ENCODE measurements around the gene TMEM243.
"Not testable (repeated sequence)": the region's sequence is repeated elsewhere in the genome, so short reads cannot be mapped to it uniquely, and the experiment has no call there.

Gene TMEM243, protein sequence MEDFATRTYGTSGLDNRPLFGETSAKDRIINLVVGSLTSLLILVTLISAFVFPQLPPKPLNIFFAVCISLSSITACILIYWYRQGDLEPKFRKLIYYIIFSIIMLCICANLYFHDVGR

DNA sequence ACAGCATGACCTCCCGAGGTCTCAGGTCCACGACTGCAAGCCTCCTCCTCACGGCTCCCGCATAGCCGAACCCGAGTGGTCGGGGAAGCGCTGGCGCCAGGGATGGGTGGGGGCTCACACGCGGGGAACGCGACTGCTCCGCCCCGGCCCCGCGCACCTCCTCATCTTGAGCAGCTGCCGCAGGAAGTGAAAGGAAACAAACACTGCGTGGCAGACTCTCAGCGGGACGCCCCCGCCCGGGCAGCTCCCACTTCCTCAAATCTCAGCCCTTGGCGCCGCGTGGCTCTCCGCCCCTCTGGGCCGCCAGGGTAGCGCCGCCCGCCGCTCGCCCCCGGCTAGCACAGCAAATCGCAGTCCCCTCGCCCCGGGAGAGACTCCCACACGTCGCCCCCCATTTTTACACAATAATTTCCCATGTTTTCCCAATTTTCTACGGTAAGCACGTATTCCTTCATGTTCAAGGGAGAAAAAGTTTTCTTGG is at the start of gene TMEM243:
TMEM243 (minus strand) TSS at position 188 of the 481 bp plus-strand sequence. CDS start 229 bp downstream, outside the sequence.
- peak; percentile 67 for DNase-seq (ENCODE audit: low spot score)

DNA sequence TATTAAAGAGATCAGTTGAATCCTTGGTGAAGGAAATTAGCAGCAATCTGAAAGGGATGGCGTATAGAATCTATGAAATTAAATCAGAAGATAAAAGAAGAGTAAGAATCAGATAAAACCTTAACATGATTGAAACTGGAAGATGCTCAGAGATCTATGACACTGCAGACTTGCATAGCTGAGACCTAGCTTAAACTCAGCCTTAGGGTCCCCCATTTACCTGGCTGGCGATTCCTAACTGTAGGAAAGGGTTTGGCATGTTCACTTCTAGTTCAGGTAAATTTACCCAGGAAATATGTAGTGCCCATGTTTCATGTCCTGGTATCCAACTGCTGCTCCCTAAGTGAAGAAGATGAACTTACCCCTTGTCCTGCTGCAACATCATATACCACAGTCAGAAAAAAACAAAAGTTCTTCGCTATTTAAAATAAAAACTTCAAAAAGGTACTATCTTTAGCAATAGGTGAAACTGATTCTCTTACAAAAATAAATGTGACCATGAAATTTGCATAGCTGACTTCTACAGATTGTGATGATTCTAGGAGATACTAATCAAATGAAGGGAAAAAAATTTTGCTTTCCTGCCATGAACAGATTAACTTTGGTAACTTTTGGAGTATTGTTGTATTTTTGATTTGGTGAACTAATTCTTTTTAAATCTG is 47.8 kb upstream of the TMEM243 start:
- no peak for DNase-seq (ENCODE audit: low spot score)

DNA sequence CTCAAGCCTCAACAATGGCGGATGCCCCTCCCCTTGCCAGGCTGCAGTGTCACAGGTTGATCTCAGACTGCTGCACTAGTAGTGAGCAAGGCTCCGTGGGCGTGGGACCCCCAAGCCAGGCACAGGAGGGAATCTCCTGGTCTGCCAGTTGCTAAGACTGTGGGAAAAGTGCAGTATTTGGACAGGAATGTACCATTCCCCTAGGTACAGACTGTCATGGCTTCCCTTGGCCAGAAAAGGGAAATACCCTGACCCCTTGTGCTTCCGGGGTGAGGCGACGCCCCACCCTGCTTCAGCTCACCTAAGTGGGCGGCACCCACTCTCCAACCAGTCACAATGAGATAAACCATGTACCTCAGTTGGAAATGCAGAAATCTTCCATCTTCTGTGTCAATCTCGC is 44.0 kb upstream of the TMEM243 start:
- DNase-seq (ENCODE audit: low spot score): no peak

DNA sequence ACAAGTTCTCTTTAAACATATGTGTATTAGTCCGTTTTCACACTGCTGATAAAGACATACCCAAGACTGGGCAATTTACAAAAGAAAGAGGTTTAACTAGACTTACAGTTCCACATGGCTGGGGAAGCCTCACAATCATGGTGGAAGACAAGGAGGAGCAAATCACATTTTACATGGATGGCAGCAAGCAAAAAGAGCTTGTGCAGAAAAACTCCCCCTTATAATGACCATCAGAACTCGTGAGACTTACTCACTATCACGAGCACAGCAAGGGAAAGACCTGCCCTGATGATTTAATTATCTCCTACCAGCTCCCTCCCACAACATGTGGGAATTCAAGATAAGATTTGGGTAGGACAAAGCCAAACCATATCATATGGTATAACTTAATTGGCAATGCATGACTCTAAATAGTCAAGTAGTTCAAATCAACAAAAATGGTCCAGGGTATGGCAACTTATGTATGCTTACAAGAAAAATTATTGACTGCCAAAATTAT is 34.1 kb upstream of the TMEM243 start:
- DNase-seq (ENCODE audit: low spot score): no peak

DNA sequence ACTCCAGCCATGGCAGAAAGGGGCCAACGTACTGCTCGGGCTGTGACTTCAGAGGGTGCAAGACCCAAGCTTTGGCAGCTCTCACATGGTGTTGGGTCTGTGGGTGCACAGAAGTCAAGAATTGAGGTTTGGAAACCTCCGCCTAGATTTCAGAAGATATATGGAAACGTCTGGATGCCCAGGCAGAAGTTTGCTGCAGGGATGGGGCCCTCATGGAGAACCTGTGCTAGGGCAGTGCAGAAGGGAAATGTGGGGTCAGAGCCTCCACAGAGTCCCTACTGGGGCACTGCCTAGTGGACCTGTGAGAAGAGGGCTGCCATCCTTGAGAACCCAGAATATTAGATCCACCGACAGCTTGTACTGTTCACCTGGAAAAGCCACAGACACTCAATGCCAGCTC is 26.1 kb upstream of the TMEM243 start:
- not testable (repeated sequence) for DNase-seq (ENCODE audit: low spot score)

DNA sequence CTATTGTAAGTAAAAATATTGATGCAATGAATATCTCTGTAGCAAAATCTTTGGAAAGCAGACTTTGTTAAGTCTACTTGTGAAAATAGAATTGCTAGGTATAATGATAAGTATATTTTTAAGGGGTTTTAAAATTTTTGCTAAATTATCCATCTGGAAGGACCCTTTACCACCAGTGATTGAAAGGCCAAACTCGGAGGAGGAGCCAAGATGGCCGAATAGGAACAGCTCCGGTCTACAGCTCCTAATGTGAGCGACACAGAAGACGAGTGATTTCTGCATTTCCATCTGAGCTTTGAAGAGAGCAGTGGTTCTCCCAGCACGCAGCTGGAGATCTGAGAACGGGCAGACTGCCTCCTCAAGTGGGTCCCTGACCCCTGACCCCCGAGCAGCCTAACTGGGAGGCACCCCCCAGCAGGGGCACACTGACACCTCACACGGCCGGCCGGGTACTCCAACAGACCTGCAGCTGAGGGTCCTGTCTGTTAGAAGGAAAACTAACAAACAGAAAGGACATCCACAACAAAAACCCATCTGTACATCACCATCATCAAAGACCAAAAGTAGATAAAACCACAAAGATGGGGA is 19.0 kb upstream of the TMEM243 start:
- DNase-seq (ENCODE audit: low spot score): not testable (repeated sequence)

DNA sequence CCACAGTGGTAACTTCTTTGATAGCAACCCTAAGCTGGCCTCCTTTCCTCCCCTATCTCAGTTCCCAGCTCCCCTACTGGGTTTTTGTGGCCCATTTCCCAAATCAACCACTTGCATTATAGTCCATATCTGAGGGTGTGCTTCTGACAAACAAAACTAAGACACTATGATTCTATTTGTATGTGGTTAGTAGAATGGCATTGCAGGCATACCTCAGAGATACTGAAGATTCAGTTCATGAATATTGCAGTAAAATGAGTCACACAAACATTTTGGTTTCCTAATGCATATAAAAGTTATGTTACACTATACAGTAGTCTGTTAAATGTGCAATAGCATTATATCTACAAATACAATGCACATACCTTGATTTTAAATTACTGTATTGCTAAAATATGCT is 15.4 kb upstream of the TMEM243 start:
- no peak for DNase-seq (ENCODE audit: low spot score)

DNA sequence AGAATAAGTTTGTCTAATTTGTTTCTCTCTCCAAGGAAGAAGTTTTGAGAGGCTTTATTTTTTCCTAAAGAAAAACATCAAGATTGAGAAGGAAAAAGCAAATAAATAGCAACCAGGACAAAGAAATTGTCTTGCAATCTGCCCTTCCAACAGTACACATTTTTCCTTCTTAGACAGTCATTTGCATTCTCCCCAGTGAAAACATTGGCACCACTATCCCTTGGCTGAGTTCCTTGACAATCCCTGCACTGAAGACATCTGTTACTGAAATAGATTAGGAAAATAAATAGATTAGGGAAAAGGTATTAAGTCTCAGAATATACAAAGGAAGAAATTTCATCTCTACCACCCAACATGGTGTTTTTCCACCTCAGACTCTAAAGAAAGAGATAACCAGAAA is 12.2 kb upstream of the TMEM243 start:
- no peak for DNase-seq (ENCODE audit: low spot score)

DNA sequence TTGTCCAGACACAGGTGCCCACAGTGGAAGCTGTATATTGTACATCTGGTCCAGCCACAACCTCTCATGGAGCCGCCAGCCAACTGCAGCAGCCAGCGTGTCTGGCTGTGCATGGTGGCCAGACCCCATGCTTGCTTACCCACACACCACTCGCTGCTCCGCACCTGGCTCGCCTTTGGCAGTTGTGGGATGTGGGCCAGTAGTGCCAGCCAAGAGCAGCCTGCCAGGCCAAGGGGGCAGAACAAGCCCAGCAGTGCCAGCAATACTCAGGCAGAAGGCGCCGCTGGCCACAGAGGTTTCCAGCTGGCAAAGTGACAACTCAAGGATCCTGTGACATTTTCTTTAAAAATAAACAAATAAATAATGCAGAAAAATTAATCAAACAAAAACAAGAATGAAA is 11.7 kb upstream of the TMEM243 start:
- DNase-seq (ENCODE audit: low spot score): no peak

DNA sequence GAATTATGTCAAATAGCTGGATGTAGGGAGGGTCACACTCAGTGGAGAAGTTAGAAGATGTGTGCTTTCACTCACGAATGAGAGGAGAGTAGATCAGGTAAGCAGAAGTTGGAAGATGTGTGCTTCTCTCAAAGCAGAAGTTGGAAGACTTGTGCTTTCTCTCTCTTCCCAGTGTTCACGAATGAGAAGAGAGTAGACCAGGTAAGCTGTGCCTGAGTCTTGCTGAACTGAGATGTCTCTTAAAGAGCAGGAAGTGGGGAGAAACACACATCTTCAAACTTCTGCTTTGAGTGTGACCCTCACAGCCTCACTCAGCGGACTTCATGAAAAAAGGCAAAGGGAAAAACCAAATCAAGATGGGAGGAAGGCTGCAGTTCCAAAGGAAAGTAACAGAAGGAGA is 7.0 kb upstream of the TMEM243 start:
- DNase-seq (ENCODE audit: low spot score): no peak

DNA sequence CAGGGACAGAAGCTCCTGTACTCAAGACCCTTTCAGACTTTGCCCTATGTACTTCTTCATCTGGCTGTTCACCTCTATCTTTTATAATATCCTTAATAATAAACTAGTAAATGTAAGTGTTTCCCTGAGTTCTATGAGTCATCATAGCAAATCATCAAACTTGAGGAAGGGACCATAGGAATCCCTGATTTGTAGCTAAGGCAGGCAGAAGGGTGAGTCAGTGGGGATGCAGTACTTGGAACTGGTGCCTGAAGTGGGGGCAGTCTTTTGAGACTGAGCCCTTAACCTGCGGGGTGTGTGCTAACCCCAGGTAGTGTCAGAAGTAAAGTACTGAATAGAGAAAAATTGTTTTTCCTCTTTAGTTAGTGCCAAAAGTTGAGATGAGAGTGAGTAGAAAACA is 6.2 kb upstream of the TMEM243 start:
- no peak for DNase-seq (ENCODE audit: low spot score)

DNA sequence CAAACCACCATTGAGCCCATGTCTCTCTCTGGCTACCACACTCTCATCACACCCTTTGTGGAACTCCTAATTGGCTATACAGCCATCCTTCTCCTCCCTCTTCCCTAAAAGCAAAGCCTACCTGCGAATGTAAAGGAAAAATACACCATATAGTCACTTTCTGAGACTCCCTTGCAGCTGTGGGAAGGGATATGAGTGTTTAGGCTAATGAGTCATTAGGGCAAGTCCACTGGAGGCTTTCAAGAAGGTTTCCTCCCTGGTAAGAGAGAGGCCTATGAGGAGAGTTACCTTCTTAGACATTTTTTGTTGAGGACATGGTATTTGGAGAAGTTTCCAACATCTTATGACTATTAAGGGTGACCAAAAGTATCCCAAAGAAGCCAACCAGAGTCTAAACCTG is 4.1 kb upstream of the TMEM243 start:
- DNase-seq (ENCODE audit: low spot score): no peak

DNA sequence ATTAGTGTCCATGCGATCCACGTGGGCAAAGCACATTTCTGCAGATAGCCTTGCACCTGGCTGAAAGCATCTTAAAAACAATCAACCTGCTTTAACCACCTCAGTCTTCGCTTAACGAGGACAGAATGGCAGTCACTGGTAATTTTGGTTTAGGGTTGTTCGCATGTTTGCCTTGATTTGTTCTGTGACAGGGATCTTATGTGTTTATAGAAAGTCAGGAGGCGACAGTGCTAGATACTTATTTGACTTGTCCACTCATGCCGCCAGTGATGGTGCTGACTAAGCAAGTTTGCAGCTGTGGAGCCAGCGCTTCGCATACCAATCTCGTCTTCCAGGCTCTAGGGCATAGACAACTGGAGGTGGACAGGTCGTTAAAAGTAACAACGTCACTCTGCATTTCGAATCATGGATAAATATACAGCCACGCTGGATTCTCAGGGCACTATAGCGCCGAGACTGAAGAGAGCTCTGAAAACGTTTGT is 1.2 kb upstream of the TMEM243 start:
- no peak for DNase-seq (ENCODE audit: low spot score)

DNA sequence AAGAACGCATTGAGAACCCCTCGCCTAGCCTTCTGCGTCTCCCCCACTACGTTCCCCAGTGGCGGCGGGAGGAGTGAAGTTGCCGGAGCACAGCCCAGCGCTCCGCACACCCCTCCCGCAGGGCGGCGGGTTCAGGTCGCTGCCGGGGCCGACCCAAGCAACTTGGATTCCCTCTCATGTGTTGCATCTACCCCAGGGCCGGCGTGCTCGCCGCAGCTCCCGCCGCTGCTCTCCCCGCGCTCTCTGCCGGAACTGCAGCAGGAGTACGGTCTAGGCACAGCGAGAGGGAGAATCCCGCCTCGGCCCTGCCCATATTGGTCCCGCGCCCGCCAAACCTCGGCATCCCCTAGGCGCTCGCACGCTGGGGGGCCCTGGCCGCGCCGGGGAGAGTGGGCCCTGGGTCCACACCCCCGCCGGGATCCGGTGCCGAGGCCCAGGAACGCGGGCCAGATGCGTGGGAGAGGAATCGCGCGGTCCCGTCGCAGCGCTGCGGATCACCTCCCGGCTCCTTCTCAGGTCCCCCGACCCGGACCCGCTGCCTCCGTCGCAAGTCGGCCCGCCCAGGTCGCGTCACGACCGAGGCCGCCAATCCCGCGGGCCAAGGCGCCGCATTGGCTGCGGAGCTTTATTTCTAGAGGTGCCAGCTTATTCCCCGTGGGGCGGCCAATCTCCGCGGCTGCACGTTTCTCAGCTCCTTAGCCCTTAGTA is 648 bp upstream of the TMEM243 start:
- DNase-seq (ENCODE audit: low spot score): peak; percentile 98

DNA sequence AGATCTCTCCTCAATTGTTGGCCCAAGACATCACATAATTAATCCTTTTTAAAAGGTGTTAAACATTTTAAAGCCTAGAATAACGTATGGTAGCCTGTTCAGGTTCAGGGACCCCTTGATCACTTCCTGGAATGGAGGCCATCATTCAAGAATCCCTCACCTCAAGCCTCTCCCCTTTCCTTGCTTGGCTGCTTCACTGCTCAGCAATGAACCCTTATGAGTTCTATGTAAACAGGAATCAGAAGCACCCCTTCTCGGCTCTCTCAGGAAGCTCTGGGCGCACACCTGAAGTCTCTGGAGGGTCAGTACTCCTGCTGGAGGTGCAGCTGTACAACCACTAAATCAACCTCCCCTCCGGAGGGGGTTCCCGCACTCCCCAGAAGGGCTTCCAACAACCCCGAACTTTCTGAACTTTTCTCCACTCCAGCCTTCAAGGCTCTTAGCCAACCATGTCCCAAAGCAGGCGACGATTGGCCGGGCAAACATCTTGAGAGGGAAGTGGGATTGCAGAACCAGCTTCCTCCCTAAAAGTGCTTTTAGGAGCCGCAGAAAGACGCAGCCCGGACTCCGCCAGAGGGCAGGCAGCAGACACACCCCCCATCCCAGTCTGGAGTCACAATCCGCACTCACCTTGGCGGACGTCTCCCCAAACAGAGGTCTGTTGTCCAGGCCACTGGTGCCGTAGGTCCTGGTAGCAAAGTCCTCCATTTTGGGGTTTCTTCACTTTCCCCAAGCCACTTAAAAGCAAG is 562 bp downstream of the TMEM243 start:
- DNase-seq (ENCODE audit: low spot score): peak; percentile 70

DNA sequence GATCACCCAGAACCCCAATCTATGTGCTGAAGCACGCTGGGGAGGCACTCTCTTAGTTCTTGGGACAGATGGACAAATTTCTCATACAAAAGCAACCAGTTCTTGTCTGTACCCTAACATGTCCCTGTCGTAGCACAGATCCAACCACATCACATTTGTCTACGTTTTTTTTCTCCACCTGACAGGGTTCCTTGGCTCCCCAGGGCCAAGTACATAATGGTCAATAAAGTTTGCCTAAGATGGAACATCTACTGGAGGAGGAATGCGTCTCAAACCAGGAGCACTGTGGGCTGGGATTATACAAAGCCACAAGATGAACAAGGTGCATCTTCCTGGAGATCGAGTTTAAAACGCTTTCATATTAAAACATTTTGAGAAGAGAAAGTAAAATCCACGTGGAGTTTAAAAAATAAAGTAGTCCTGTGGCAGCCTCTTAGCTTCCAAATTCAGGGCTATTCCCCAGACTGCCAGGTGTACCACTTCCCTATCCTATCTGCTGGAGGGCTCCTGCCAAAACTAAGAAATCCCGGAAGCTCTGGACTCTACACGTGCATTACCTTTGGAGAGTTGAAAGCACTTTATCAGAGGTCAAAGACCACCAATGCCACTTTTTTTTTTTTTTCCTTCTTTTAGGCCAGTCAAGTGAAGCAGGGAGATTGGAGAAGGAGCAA is 1.4 kb downstream of the TMEM243 start:
- no peak for DNase-seq (ENCODE audit: low spot score)

DNA sequence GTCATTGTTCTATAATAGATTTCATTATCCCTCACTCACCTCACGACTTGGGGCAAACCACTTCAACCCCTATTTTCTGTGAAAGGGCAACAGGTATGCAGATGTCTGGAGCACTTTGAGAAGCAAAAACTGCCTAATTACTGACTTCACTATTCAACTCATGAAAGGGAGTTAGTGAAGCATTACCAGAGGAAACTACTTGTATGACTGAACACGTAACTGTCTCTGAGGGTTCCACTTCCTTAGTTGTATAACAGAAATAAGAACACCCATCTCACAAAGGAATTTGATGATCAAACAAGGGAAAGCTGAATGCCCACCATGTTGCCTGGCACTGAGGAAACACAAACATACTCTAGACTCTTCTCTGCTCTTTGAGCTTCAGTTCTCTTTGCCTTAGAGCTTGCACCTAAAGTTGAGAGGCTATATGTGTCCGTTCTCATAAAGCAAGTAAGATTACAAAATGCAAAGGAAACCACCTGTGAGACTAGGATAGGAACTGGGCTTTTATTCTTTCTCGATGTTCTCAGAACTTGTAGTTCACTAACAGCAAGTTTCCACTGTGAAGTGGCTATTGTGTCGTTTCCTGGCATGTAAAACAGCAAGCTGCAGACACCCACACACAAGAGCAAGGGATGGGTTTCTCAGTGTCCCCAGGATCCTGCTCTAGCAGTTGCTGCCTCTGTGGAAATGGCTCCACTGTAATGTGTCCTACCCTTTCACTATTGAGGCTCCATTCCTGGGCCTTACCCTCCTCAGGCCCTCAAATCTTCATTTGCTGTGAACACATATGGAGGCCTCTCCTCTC is 2.6 kb downstream of the TMEM243 start:
- no peak for DNase-seq (ENCODE audit: low spot score)

DNA sequence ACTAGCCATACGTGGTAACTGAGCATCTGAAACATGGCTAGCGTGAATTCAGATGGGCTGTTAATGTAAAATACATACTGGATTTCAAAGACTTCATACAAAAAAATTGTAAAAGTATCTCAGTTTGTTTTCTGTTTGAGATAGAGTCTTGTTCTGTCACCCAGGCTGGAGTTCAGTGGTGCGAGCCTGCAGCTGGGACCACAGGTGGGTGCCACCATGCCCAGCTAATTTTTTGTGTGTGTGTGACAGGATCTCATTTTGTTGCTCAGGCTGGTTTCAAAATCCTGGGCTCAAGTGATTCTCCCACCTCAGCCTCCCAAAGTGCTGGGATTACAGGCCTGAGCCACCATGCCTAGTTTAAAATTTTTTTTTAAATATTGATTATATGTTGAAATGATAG is 4.5 kb downstream of the TMEM243 start:
- no peak for DNase-seq (ENCODE audit: low spot score)

DNA sequence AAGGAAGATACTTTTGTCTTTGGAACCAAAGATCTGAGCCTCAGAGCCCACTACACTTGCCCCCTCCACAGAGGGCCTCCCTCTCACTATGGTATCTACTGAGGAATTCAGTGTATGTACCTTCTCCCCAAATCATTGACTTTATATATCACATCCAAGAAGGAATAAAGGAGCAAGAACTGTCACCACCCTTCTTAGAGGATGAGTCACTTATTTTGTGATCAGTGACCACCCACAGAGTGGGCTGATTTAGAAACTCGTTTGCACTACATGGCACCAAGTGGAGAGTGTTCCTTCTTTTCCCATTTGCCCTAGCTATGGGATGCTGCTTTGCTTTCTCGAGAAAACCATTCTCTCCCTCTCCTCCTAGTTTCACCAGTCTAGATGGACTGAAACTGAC is 5.7 kb downstream of the TMEM243 start:
- no peak for DNase-seq (ENCODE audit: low spot score)

DNA sequence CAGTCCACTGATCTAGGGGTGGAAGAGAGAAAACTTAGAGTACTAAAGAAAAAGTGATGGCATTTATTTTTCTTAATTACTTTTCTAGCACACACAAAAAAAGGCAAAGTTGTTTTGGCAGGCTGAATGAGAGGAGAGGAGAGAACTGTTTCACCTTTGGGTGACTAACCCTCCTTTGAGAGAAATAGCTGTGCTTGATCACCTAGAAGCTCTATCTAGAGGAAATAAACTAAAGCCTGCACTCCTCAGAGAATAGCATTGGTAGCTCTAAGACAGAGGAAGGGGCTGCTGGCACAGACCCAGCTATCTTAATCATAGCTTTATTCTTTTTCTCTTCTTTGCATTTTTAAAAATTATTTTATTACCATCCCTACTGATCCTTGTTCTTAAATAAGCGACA is 6.3 kb downstream of the TMEM243 start:
- no peak for DNase-seq (ENCODE audit: low spot score)

DNA sequence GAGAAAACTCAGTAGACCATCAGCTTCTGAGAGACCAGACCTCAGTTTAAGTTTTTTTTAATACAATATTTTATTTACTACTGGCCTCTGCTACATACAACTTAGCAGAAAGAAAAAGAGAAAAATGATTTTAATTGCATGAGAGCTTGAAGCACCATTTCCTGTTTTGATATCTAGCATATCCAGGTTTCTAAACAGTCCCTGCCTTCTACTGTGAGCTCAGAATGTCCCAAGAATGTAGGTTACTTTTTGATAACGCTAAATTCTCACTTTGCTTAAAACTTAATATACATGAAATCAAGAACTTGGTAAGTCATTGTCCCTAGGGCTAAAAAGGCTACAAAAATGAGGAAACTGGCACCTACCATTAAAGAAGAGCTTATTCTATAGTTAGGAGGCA is 7.0 kb downstream of the TMEM243 start:
- DNase-seq (ENCODE audit: low spot score): no peak

All from iPS-NIHi11 (cell line).